Amniotic epithelial cell (primary cell): ENCODE data around the gene ACACA.
A peak's percentile ranks its signal among the peaks of the same experiment; 100 is the strongest.
"Not testable (repeated sequence)": the region's sequence is repeated elsewhere in the genome, so short reads cannot be mapped to it uniquely, and the experiment has no call there.

Experiments used
- DNase-seq: peaks from one replicate; pipeline ENCODE4 v3.0.0-alpha.2; 2010; ENCODE audit warnings: low read depth

ACACA gene

DNA sequence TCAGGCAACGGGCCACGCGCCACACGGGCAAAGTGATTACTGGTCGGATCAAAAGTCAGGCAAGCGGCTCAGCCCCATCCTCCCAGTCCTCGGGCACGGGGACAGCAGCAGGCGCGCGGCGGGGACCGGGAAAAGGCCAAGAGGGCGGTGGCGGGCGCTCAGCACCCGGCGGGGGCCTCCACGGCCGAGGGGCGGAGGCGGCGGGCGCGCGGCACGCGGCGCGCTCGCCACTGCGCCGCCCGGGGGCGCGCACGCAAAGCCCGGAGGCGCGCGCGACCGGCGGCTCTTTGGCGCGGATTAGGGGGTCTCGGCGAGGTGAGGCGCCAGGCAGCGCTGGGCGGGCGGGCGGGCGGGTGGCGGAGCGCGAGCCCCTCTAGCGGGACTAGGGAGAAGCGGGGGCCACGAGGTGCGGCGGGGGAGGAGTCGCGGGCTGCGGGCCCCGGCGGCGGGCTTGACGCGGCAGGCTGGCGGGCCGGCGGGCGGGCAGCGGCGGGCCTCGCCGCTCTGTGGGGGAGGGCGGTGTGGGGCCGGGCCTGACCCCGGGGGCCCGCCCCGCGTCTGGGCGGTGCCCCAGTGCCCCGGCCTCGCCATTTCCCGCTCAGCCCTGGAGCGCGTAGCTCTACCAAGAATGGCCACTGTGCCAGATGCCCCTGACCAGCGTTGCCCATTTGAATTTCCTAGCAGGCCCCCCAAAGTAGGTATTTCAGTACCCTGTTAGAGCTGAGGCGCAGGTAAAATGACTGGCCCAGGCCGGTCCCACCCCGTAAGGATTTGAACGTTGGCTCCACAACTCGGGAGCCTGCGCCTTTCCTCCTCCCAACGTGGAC, at the start of gene ACACA, which contains the start of gene TADA2A:
Gene ACACA, minus strand, starts transcription at position 202 of the 827 bp plus-strand sequence. CDS start 537 bp downstream, outside the sequence.
Gene TADA2A, plus strand, starts transcription at position 252 of the 827 bp plus-strand sequence. CDS start 4,480 bp downstream, outside the sequence.
- DNase-seq = peak; percentile 72

DNA sequence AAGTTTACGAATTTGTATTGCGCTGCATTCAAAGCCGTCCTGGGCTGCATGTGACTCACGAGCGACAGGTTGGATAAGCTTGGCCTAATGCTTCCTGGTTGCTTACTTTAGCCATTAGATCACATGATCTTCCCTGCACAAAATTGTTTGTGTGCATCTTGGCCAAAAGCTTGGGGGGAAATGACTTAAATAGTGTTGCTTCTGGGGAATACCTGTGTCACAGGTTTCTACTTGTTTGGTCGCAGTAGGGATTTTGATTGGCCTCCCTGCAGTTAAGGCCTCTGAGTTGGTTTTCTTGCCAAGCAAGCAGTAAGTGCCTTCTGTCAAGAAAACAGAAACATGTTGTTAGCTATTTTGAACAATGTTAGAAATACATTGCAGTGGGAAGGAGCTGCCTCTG, 43.5 kb upstream of the ACACA start:
- DNase-seq = no peak

DNA sequence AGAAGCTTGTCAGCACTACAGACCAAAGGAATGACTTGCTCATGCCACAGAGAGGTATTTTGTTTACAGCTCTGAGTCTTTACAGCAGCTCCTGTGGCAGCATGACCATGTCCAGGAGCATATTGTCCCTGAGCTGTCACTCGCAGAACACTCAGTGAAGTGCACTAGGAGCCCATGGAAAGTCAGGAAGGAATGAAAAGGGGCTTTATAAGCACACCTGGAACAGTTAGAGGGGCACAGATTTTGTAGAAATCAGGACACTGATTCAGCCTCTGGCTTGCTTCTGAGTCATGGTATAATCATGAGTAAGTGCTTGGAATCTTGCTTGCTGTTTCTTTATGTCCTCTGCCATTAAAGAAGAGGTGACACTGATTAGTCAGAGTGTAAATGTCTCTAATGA, 41.0 kb upstream of the ACACA start:
- DNase-seq = peak; percentile 35

DNA sequence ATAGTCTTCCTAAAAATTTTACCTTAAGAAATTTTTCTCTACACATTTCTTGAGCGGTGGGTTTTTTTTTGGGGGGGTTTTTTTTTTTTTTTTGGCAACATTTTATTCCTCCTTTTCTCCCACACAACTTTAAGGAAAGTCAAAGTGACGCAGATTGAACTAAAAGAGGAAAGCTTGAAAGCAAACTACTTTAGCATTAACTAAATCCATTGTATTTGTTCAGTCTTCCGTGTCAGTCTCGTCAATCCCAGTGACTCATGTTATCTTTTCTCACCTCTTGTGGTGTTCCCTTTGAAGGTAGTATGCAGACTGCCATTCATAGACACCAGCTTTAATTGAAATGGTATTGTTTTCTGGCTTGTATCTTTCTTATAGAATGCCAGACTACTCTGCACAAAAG, 39.4 kb upstream of the ACACA start:
- DNase-seq = no peak

DNA sequence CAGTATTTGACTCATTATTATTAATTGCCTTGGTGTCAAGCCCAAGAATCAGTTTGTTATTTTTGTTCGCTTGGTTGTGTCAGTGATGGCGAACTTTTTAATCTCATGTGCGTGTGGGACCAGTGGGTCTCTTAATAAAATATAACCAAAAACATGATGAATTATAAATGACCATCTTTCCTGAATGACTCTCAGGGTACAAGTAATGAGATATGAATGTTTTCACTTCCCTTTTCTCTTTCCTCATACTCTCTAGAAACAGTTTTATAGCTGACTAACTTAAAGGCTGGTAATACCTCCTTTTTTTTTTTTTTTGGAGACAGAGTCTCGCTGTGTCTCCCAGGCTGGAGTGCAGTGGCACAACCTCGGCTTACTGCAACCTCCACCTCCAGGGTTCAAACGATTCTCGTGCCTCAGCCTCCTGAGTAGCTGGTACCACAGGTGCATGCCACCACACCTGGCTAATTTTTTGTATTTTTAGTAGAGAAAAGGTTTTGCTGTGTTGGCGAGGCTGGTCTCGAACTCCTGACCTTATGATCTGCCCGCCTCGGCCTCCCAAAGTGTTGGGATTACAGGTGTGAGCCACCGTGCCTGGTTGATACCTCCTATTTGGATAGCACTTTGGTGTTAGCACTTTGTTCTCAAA, 34.9 kb upstream of the ACACA start:
- not testable (repeated sequence) for DNase-seq

DNA sequence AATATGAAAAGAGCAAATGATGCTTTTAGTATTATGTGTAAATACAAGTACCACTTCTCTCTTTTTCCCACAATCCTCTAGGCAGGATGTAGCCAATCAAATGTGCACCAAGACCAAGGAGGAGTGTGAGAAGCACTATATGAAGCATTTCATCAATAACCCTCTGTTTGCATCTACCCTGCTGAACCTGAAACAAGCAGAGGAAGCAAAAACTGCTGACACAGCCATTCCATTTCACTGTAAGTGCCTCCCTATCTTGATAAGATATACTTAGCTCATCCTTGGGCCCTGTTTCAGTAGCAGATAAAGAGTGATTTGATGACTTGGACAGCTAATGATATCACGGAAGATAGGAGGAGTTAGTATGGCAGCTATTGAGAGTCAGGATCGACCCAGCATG, 33.8 kb upstream of the ACACA start:
- DNase-seq = no peak

DNA sequence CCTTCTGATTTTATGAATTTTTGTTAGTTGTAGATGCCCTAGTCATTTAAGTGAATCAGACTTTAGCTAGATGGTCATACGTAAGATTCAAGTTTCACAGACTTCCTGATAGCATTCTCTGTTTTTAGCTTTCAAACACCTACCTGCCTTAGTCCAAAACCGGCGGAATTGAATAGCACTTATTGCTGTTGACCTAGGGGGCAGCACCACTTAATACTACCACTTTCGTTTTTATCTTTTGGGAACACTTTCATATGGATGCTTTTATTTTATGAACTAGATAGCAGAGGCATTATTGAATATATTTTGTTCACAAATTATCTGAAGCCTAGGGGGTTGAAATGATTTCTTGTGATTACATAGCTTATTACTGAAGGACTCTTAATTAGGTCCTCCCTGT, 31.5 kb upstream of the ACACA start:
- DNase-seq = no peak

DNA sequence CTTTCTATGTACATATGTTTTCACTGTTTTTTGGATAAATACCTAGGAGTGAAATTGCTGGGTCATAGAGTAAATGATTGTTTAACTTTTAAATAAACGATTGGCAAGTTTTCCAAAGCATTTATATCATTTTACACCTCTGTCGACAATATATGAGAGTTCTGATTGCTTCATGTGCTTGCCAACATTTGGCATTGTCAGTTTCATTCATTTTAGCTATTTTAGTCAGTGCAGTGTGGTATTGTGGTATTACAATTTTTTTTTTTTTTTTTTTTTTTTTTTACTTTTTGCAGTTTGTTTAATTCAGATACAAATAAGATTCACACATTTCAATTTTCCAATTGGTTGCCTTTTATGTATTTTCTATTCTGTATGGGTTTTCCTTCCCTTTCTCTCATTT, 26.0 kb upstream of the ACACA start:
- DNase-seq = no peak

DNA sequence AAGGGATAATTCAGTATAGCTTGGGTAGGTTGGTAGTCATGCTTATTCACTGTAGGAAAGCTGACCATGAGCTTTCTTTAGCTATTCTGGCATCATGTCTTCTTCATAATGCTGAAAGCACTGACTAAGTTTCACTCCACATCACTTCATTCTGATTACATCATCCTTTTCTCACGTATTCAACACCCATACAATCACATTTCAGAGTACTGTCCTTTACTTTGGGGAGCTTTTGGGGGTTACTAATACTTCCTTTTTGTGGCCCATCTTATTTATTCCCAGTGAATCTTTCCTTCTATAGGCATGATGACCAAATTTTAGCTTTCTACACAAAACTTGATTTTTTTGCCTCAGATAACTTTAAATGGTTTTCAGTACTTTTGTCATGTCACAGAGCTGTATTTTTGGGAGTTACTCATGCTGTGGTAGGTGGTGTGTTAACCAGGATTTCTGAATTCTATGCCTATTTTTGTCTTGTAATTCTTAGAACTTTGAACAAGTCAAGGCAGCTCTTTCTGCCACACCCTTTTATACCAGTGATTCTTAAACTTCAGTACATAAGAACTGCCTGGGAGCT, 23.5 kb upstream of the ACACA start:
- peak; percentile 65 for DNase-seq

DNA sequence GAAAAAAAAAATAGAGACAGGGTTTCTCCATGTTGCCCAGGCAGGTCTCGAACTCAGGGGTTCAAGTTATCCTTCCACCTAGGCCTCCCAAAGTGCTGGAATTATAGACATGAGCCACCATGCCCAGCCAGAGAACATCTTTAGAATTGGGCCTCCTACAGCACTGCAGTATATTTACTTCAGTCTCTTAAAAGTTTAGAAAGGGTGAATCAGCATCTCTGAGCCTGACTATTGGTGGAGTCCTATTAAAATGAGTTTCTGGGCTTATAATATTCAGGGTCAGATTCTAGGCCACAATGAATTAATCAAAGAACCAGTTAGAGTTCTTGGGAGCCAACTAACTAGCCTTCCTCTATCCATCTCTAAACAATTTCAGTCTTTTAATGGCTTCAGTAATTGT, 22.8 kb upstream of the ACACA start:
- DNase-seq = no peak

DNA sequence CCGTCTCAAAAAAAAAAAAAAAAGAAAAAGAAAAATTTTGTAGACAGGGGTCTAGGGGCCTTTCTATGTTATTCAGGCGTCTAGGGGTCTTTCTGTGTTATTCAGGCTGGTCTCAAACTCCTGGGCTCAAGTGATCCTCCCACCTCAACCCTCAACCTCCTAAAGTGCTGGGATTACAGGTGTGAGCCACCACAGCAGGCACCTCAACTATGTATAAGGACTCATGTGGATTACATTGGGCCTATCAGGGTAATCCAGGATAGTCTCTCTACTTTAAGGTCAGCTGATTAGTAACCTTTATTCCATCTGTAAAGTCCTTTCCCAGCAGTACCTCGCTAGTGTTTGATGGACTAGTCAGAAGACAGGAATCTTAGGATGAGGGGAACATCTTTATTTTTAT, 22.4 kb upstream of the ACACA start:
- DNase-seq = no peak

DNA sequence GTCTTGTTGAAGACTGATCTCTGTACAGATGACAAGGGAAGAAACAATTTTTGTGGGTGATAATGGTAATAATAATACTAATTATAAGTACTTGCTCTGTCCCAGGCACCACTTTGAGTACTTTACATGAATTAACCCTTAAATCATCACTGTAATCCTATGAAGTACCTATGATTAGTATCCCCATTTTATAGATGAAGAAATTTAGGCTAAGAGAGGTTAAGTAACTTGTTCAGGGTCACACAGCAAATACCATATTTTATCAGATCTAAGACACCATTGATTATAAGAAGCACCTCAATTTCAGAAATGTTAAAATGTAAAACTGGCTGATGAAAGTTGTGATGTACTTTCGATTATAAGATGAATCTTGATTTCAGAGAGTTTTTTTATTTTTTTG, 18.6 kb upstream of the ACACA start:
- DNase-seq = no peak

DNA sequence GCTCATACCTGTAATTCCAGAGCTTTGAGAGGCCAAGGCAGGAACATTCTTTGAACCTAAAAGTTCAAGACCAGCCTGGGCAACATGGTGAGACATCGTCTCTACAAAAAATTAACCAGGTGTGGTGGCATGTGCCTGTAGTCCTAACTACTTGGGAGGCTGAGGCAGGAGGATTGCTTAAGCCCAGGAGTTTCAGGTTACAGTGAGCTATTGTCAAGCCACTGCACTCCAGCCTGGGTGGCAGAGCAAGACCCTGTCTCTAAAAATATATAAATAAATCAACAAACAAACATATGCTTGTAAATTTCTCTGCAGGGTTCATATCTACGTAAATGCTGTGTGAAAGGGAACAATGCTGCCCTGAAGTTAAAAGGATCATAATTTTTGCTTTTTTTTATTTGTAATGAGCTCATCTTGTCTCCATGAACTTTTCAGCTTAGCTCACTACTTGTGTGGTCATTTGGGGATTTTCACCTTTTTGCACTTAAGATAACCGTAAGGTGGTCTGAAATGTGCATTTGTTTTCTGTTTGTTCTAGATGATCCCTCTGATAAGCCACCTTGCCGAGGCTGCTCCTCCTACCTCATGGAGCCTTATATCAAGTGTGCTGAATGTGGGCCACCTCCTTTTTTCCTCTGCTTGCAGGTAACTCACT, 16.5 kb upstream of the ACACA start:
- no peak for DNase-seq

DNA sequence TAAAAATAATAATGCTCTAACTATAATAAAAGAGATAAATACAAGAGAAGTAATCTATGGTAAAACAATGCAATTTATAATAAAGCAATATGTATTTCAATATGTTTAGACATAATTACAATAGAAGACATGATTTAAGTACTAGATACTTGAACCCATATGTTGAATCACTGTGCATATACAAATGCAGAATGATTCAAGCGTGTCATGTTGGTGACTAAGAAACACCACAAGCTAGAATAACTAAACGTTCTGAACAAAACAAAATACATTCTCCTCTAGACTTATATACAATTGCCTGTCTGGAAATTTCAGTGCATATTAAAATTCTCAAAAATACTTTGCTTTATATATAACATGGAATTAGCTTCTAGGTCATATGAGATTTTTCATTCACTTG, 11.2 kb upstream of the ACACA start:
- DNase-seq = peak; percentile 31

DNA sequence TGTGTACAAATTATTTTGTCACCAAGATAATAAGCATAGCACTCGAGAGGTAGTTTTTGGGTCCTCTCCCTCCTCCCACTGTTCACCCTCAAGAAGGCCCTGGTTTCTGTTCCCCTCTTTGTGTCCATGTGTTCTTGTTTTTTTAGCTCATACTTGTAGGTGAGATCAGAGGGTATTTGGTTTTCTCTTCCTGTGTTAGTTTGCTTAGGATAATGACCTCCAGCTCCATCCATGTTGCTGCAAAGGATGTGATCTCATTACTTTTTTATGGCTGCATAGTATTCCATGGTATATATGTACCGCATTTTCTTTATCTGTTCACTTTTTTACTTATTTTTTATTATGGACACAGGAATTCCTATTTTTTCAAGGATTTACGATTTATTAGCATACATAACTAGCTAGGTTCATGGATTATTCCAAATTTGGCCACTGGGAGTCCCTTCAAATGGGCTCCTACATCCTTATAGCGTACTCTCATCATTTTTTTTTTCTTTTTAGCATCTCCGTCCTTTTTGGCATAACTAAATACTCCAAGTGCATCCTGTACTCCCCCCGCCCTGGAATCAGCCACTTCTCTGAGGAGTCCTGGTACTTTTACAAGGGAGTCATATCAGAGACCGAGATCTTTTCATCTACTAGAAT, 7.4 kb upstream of the ACACA start:
- no peak for DNase-seq

DNA sequence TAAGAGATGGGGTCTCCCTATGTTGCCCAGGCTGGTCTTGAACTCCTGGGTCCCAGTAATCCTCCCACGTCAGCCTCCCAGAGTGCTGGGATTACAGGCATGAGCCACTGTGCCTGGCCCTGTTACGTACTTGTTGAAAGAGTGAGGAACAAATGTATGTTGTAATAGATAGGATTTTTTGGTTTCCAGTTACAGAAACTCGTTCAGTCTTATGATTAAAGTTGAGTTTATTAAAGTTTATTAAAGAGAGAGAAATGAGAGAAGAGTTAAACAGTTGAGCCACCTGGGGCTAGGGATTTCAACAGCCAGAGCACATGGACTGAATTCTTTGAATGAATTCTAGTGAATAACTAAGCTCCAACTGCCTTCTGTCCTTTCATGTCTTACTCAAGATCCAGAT, 3.7 kb upstream of the ACACA start:
- DNase-seq = peak; percentile 30

DNA sequence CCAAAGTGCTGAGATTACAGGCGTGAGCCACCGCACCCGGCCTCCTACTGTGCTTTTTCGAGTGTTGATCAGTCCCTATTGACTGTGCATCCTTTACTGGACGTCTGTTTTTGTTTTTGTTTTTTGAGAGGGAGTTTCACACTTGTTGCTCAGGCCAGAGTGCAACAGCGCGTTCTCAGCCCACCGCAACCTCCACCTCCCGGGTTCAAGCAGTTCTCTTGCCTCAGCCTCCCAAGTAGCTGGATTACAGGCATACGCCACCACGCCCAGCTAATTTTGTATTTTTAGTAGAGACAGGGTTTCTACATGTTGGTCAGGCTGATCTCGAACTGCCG, 1.5 kb upstream of the ACACA start:
- DNase-seq = not testable (repeated sequence)

DNA sequence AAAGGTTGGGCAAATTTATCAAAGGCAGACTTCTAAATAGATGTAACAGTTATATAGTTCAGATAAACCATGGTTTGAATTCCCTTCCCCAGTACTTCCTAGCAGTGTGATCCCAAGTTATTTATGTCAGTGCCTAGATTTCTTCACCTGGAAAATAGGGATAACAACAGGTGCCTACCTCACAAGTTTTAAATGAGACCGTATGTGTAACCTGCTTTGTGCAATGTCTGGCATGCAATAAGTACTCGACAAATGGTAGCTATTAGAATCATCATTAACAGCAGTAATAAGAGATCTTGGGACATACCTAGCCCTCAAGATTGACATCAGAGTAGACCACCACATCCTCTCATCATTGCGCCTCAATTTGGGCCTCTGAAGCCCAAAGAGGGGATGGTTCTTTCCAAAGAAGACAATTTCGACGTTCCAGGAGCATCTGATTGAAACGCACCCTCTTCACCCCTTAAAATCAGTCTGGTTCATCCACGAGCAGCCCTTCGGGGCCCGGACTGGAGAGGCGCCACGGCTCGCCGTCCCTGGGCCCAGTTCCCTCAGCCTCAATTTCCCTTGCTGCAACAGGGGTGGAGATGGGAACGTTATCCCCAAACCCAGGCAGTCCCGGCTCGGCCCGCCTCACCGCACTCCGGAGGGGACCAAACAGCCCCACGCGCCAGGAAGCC, 541 bp downstream of the ACACA start:
- no peak for DNase-seq

DNA sequence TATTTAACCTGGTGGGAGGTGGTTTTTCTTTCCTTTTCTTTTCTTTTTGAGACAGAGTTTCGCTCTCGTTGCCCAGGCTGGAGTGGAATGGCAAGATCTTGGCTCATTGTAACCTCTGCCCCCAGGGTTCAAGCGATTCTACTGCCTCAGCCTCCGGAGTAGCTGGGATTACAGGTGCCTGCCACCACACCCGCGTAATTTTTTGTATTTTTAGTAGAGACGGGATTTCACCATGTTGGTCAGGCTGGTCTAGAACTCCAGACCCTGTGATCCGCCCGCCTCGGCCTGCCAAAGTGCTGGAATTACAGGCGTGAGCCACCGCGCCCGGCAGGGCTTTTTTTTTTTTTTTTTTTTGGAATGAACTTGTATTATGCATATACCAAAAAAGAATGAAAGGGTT, 1.1 kb downstream of the ACACA start:
- not testable (repeated sequence) for DNase-seq

DNA sequence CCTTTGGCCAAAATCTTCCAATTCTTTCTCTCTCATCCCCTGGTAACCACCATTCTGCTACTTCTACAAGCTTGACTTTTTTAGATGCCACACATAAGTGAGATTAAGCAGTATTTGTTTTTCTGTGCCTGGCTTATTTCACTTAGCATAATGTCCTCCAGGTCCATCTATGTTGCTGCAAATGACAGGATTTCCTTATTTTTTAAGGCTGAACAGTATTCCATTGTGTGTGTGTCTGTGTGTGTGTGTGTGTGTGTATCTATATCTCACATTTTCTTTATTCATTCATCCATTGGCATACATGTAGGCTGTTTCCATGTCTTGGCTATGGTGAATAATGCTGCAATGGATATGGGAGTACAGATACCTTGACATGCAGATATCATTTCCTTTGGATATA, 6.1 kb downstream of the ACACA start:
- no peak for DNase-seq

DNA sequence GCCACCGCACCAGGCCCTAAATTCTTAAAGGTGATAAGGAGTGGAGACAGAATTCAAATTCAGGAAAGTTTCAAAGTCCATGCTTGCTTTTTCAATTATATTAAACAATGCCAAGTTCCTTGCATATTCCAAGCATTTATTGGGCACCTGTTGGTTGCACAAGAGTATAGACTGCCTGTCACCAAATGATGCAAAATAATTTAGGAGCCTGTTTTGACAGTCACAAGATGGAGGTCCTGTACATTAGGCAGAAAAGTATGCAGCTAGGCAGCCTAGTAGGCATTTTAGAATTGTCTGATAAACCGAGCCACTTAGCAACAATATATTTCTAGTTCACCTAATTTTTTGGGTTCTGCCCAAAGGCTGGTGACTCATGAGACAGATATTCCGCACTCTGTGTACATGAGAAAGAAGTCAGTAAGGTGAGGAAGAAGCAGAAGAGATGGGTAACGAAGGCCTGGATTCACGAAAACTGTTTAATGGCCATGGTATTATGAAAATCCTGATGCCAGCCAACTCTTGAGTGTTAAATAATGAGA, 7.3 kb downstream of the ACACA start:
- no peak for DNase-seq
